Stromal cell of bone marrow (primary cell): ENCODE data around the gene SLC66A2.
"Not testable (repeated sequence)": the region's sequence is repeated elsewhere in the genome, so short reads cannot be mapped to it uniquely, and the experiment has no call there.

Source experiments
- DNase-seq: peaks from one replicate; pipeline ENCODE4 v3.0.0-alpha.2; 2012; ENCODE audit warnings: low read depth

SLC66A2 gene

DNA sequence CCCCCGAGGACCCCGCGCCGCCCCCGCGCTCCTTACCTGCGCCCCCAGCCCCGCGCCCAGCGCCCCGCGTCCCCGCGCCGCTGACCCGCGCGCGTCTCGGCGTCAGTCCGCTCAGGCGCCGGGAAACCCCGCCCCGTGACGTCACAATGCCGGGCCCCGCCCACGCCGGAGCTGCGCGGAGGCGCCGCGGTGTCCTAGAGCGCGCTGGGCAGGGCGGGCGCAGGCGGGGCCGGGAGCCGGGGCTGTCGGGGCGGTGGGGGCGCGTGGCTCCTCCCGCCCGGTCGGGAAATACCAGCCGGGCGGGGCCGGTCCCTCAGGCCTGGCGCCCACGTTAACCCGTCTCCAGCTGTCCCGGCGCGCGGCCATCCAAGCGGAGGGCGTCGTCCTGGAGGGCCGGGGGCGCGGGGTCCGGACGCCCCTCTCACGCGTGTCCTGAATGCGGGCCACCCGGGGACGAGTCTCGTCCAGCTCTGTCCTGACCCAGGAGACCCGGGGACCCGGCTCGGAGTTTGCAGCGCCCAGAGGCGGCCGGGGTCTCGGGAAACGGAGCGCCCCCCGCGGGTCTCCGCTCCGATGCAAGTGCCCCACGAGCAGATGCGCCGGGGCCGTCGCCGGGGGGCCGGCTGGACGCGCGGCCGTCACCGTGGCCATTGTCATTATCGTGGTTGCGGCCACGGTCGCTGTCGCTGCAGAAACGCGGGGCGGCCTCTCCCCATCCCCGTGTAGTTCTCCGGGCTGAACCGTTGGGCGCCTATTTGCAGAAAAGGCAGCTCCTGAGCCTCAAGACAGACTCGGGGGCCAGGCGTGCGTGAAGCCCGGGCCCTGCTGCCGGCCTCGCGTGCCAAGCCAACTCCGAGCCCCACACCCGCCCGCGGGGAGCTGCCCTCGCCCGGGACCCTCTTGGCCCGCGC, at the start of gene SLC66A2:
Gene SLC66A2 (minus strand): TSS at position 109 of the 911 bp plus-strand sequence. CDS start 727 bp downstream, outside the sequence.
- DNase-seq = peak; percentile 76

DNA sequence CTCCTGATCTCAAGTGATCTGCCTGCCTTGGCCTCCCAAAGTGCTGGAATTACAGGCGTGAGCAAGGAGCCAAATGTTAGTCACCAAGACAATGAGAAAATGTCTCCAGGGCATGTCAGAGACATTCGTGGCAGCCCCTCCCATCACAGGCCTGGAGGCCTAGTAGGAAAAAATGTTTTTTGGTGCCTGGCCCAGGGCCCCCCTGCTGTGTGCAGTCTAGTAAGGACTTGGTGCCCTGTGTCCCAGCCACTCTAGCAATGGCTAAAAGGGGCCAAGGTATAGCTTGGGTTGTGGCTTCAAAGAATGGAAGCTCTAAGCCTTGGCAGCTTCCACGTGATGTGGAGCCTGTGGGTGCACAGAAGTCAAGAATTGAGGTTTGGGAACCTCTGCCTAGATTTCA, 49.4 kb upstream of the SLC66A2 start:
- no peak for DNase-seq

DNA sequence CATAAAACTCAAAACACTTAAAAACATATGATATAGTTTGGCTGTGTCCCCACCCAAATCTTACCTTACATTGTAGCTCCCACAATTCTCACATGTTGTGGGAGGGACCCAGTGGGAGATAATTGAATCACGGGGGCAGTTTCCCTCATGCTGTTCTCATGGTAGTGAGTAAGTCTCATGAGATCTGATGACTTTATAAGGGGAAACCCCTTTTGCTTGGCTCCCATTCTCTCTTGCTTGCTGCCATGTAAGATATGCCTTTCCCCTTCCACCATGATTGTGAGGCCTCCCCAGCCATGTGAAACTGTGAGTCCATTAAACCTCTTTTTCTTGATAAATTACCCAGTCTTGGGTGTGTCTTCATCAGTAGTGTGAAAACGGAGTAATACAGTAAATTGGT, 48.2 kb upstream of the SLC66A2 start:
- DNase-seq = not testable (repeated sequence)

DNA sequence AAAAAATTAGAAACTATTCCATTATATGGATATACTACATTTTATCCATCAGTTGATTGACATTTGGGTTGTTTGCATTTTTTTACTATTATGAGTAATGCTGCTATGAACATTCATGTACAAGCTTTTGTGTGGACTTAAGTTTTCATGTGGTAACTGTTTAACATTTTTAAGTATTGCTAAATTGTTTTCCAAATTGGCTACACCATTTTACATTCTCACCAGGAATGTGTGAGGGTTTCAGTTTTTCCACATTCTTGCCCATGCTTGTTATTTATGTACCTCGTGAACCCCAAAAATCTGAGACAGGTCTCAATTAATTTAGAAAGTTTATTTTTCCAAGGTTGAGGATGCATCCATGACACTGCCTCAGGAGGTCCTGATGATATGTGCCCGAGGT, 40.0 kb upstream of the SLC66A2 start:
- DNase-seq = no peak

DNA sequence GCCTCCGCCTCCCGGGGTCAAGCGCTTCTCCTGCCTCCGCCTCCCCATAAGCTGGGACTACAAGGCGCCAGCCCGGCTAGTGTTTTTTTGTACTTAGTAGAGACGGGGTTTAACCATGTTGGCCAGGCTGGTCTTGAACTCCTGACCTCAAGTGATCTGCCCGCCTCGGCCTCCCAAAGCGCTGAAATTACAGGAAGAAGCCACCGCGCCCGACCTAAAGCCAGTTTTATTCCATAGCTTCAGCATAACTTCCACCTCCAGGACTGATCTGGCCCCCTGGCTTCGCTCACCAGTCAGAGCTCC, 37.7 kb upstream of the SLC66A2 start:
- DNase-seq = no peak

DNA sequence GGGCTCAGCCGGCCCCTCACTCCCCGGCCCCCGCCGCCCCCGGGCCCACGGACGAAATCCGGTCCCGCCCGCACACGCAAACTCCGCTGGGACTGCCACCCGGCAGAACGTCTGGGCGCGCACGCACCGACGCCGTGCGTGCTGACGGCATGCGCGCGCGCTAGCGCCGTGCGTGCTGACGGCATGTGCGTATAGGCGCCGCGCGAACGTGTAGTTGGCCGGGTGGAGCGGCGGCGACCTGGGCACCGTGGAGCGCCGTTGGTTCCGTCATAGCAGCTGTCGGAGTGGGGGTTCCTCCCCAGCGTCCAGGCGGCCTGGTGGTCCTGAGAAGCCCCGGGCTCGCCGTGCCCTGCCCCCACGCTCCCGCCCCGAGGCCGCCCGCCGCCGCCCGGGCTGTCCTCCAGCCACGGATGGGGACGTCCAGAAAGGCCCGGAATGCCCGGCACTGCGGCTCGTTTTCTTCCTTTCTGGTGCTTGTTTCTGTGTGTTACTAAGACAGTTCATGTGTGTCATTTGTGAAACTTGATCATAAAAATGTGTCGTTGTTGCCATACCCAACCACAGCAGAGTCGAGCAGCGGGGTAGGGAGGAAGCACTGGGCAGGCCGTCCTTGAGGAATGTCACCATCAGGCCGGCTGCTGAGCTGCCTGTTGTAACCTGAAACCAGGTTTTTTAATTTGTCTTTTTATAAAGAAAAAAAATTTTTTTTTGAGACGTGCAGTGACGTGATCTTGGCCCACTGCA, 37.2 kb upstream of the SLC66A2 start, which contains the start of gene TXNL4A:
Gene TXNL4A (minus strand): TSS at position 113 of the 744 bp plus-strand sequence. CDS start 171 bp downstream, outside the sequence.
- peak; percentile 67 for DNase-seq

DNA sequence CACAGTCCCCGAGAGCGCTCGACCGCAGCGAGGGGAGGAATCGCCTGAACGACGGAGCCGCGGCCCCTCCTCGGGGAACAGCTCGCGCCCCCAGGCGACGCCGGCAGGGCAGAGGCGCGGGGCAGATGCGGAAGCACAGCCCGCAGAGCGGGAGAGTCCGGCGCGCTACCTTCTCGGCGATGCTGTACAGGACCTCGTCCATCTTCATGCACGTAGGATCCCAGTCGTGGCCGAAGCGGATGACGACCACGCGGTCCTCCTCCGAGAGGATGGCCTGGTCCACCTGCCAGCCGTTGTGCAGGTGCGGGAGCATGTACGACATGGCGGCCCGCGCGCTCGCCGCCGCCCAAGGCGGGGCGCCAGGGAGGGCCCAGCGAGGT, 36.6 kb upstream of the SLC66A2 start:
- no peak for DNase-seq

DNA sequence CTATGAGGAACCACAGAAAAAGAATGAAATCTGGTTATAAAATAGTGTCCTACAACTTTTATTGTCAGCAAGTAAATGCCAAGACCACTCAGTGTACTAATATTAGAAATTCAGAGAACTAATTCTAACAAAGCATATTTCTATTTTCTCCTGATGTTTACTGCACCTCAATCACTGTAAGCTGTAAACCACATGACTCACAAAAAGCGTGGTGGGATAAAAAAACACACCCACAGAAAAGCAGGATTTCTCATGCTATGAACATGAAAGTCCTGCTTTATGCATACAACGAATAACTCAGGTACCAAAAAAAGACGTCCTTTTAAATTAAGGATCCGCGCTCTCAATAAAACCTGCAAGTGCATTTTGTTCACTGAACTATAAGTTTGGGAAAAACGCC, 36.1 kb upstream of the SLC66A2 start:
- no peak for DNase-seq

DNA sequence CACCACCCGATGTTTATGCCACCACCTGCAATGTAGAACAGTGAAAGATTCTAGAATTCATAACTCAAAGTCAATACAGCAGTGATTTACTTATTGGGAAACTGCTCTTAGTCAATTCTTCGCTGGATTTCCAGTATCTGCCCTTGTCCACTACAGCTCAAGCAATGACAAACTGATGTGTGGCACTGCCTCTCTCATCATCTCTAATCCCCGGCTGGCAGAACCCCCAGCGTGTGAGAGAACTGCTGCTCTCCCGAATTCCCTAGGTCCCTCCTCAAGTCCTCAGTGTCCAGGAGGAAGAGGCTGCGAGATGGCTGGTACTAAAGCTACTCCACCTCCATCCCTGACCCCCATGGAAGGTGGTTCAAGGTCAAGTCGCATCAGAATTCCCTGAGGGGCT, 35.3 kb upstream of the SLC66A2 start:
- no peak for DNase-seq

DNA sequence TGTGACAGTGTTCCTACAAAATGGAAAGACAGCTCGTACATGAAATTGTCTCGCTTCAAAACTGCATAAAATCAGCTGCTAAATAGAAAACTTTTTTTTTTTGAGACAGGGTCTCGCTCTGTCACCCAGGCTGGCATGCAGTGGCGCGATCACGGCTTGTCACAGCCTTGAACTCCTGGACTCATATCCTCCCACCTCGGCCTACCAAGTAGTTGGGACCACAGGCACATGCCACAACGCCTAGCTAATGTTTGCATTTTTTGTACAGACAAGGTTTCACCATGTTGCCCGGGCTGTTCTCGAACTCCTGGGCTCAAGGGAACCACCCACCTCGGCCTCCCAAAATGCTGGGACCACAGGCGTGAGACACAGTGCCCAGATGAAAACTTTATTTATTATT, 33.7 kb upstream of the SLC66A2 start:
- no peak for DNase-seq

DNA sequence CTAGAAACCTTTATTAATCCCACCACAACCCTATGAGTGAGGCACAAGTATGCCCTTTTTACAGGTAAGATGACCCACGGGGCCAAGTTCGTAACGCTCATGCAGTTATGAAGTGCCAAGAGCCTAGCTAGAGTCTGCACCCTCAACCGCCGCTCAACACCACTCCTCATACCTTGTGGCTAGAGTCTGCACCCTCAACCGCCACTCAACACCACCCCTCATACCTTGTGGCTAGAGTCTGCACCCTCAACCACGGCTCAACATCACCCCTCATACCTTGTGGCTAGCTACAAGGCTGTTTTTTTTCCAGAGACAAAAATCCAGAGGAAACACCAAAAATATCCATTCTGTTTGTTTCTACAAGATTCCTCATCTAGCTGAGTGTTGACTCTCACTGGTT, 32.3 kb upstream of the SLC66A2 start:
- no peak for DNase-seq

DNA sequence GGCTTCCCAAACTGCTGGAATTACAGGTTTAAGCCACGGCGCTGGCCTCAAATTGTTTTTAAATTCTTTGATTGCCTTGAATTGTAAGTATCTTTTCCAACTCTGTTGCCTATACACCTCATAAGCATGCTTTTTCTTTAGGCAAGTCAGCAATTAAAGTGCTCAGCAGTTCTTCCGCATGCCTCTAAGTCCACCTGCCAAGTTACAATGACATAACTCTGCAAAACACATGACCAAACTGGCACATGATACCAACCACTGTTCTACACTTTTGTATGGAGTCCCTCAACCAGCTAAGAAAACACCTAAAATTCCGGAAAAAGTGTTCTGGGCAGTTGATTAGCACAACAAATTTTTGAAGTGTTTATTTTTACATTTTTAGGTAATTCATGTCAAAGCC, 31.8 kb upstream of the SLC66A2 start:
- no peak for DNase-seq

DNA sequence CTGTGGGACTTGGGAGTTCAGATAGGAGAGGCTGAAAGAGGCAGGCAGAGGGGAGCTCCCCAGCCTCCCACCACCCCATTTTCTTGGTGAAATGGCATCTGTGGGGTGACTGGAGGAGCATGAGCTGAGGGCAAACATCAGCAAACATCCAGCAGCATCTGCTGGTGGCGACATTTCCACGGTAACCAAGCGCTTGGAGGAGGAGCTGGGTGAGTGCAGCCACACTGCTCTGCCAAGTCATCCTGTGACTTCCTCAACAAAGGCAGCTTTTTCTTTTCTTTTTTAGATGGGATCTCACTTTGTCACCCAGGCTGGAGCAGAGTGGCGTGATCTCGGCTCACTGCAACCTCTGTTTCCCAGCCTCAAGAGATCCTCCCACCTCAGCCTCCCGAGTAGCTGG, 31.3 kb upstream of the SLC66A2 start:
- no peak for DNase-seq

DNA sequence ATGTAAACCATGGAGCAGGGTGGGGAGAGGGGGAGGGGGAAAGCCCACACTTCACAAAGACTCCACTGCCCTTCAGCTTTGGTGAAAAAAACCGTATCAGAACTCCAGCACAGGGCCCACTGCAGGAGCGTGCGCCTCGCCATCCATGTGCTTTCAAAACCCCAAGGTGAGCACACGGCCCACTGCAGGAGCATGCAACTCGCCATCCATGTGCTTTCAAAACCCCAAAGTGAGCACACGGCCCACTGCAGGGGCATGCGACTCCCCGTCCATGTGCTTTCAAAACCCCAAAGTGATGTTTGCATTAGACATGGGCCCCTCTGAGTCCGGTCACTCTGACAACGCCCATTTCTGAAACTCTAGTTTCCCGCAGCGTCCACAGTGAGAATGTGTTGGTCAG, 29.1 kb upstream of the SLC66A2 start:
- DNase-seq = no peak

DNA sequence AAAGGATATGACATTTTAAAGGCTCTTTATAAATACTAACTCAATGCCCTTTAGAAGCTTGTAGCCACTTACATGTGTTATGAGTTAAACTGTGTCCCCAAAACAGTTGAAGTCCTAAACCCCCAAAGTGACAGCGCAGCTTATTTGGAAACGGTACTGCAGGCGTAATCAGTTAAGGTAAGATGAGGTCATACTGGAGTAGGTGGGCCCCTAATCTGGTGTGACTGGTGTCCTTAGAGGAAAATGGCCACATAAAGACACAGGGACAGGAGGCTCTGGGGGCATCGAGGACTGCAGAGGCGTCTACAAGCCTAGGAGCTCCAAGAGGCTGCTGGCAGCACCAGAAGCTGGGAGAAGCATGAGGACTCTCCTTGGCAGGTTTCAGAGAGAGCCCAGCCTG, 28.4 kb upstream of the SLC66A2 start:
- no peak for DNase-seq

DNA sequence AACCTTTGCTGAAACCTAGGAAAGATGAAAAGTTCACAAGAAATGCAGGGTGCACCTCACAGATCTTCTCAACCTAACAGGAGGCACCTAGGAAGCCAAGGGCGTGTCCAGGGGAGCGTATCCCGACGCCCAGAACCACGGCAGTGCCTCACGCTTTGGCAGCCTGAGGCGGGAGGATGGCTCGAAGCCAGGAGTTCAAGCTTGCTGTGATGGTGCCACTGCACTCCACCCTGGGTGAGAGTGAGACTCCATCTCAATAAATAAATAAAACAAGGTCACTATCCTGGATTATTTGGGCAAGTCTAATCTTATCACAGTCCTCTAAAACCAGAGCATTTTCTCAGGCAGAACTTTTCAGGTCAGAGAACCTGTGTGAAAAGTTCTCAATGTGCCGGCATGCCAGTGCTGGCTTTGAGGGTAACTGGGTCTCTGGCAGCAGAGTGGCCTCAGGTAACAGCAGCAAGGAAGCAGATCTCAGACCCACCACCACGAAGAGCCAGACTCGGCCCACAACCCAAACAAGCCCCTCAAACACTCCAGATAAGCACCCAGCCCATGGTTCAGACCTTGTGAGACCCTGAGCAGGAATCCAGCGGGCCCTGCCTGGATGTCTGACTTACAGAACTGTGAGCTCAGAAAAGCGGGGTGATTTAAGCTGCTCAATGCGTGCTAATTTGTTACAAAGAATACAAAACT, 24.7 kb upstream of the SLC66A2 start:
- no peak for DNase-seq

DNA sequence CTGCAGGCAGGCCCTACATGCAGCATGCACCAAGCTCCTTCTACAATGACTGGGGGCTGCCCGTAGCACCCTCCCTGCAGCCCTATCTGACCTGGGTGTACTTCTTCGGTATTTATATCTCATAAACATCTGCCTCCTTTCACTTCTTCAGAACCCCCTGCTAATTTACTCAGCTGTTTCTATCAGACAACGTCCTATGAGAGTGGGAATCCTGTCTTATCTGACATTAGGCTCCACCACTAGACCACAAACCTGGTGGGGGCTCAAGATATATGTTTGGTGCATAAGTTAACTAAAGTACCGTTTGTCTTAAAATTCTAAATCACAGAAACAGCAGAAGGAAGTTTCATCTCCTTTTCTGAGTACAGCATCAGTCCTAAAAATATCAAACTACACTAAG, 23.6 kb upstream of the SLC66A2 start:
- DNase-seq = no peak

DNA sequence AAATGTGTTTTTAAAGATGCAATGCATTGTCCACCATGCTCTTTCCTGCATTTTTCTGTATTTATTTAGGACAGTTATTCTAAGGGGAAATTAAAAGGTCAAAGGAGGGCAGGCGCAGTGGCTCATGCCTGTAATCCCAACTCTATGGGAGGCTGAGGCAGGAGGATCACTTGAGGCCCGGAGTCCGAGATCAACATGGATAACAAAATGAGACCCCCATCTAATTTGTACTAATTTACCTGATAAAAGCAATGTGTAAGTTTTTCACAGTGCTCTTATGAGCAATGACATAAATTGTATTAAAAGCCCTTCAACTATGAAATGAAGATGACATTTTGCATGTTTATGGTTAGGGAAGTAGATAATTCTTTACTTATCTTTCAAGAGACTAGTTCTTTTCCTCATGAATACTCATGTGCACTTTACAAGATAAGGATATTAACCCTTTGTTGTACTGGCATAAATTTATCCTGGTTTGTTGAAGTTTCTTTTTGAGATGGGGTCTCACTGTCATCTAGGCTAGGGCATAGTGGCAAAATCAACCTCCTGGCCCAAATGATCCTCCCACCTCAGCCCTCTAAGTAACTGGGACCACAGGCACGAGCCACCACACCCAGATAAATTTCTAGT, 22.7 kb upstream of the SLC66A2 start:
- DNase-seq = no peak

DNA sequence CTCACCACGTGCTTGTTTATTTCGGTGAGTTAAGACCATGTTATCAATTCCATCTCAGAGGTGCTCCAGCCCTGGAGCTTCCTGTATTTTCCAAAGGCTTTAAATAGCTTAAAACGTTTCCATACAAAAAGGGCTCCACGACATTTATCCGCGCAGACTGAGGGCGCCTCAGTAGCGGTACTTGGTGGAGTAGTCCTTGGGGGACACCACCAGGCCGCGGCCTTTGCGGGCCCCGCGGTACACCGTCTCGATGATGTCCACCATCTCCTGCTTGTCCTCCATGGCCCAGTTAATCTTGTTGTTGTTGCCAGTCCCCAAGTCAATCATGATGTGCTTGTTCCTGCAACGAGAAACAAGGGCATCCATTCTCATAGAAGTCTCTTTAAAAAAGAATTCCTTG, 22.1 kb upstream of the SLC66A2 start:
- DNase-seq = no peak

DNA sequence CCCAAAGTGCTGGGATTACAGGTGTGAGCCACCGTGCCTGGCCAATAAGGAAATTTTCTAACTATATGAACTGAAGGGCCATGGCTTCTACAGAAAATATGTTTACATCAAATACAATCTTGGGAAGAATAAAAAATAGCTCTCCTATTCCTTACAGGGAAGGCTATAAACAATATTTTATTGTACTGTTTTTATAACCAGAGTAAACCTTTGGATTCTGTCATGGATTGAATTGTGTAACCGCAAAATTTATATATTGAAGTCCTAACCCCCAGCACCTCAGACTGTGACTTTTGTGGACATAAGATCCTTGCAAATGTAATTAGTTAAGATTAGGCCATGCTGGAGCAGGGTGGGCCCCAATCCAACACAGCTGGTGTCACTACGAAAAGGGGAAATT, 21.3 kb upstream of the SLC66A2 start:
- no peak for DNase-seq

DNA sequence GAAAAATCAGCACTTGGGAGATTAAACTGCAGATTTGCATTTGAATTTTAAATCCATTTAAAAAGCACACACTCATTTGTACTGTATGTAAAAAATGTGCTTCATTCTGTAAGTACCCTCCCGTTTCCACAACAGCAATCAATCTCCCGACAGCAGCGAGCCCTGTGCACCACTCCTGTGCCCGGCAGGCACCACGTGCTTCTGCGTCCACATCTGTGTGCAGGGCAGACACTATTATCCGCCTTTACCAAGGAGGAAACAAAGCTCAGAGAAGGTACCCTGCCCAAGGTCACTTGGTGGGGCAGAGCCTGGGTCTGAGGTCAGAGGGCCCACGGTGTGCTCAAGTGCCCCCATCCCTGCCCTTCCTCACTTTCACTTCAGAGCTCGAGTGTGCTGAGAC, 20.5 kb upstream of the SLC66A2 start:
- no peak for DNase-seq

DNA sequence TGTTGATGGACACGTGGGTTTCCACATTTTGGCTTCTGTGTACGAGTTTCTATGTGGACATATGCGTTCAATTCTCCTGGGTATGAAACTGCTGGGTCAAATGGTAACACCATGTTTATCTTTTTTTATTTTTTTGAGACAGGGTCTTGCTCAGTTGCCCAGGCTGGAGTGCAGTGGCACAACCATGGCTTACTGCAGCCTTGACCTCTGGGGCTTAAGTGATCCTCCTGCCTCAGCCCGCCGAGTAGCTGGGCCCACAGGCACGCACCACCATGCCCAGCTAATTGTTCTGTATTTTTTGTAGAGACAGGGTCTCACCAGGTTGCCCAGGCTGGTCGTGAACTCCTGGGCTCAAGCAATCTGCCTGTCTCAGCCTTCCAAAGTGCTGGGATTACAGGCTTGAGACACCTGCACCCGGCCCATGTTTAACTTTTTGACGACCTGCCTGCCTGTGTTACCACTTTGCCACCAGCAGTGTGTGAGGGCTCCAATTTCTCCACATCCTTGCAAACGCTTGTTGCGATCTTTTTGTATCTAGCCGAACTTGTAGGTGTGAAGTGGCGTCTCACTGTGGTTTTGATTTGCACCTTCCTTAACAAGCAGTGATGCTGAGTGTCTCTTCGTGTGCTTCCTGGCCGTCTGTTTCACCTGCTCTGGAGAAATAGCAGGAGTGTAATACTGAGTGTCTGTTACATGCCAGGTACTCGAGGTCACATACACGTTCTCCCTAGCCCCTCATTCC, 19.9 kb upstream of the SLC66A2 start:
- DNase-seq = no peak
